BJ (cell line): ENCODE measurements around the gene ADAMTS18. TPM values are rescaled to one million over a fixed set of nuclear protein-coding genes. Genes with fewer than 3 reads are reported as not detected.
"Not testable (repeated sequence)": the region's sequence is repeated elsewhere in the genome, so short reads cannot be mapped to it uniquely, and the experiment has no call there.

Experiments used
- CTCF ChIA-PET: fragments of 350-600 bp; formaldehyde crosslinking; extraction: SDS; loops from one replicate; lab custom pipeline; 2021; ENCODE audit warnings: antibody characterized with exemption, inconsistent platforms; lab: Yijun Ruan, JAX
- POLR2A ChIA-PET: fragments of 300-600 bp; sonication (Branson Sonifier 250); formaldehyde crosslinking; extraction: SDS; loops from one replicate; lab custom pipeline; 2021; ENCODE audit warnings: antibody characterized with exemption; lab: Charles Lee
- DNase-seq: peaks from one replicate; pipeline ENCODE4 v3.0.0-alpha.2; 2011; ENCODE audit warnings: low read depth
- H3K27me3 ChIP-seq: 2 replicates; pipeline ENCODE4 v1.6.0; 2011; ENCODE audit warnings: low read length; ENCODE audit not compliant: control insufficient read depth, insufficient read depth
- H3K36me3 ChIP-seq: 2 replicates; pipeline ENCODE4 v1.5.1; 2011; ENCODE audit warnings: low read length; ENCODE audit not compliant: control insufficient read depth, insufficient read depth
- H3K4me3 ChIP-seq: 2 replicates; pipeline ENCODE4 v1.5.1; 2011; ENCODE audit warnings: low read depth, mild to moderate bottlenecking, control low read depth, low read length
- polyA plus RNA-seq: library from polyadenylated mRNA; depleted of rRNA; stranded (reverse); fragments of >200 nt; gene quantifications from 2 replicates; pipeline ENCODE4 v1.2.3, GENCODE V29; 2011
- TF ChIP-seq, protein P1 (sequence below): IDR thresholded peaks from 2 replicates; pipeline ENCODE4 v1.5.1; 2011; ENCODE audit warnings: low read depth, mild to moderate bottlenecking, control low read depth, inconsistent platforms, low read length, moderate library complexity; ENCODE audit not compliant: insufficient read depth

ADAMTS18 gene
- polyA plus RNA-seq, 1 experiment, result not detected

DNA sequence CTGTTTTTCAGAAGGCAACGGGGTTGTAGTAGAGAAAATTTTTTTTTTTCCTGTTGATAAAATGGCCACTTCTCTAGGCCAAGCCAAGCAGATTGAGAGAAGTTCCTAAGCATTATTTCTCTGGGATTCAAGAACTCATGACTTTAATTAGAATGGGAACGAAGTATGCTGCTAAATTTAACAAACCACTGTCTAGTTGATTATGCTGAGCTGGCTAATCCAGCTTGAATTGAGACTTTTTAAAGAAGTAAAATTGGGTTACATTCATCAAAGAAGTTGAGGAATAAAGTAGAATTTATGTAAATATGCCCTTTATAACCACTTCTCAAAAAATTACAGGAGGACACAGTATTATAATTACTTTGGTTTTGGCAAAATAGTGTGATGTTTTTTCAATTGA, 152.5 kb downstream of the ADAMTS18 start:
- Histone ChIP-seq H3K27me3 (no peaks in the 10 kb centered on the region), H3K36me3 (no peaks in the 10 kb centered on the region), H3K4me3 (no peak overlapping the region)
- DNase-seq, result no peak
- TF ChIP-seq, protein P1, sequence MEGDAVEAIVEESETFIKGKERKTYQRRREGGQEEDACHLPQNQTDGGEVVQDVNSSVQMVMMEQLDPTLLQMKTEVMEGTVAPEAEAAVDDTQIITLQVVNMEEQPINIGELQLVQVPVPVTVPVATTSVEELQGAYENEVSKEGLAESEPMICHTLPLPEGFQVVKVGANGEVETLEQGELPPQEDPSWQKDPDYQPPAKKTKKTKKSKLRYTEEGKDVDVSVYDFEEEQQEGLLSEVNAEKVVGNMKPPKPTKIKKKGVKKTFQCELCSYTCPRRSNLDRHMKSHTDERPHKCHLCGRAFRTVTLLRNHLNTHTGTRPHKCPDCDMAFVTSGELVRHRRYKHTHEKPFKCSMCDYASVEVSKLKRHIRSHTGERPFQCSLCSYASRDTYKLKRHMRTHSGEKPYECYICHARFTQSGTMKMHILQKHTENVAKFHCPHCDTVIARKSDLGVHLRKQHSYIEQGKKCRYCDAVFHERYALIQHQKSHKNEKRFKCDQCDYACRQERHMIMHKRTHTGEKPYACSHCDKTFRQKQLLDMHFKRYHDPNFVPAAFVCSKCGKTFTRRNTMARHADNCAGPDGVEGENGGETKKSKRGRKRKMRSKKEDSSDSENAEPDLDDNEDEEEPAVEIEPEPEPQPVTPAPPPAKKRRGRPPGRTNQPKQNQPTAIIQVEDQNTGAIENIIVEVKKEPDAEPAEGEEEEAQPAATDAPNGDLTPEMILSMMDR, result no peak
- POLR2A ChIA-PET, result no interaction called here
- CTCF ChIA-PET, result no interaction called here

DNA sequence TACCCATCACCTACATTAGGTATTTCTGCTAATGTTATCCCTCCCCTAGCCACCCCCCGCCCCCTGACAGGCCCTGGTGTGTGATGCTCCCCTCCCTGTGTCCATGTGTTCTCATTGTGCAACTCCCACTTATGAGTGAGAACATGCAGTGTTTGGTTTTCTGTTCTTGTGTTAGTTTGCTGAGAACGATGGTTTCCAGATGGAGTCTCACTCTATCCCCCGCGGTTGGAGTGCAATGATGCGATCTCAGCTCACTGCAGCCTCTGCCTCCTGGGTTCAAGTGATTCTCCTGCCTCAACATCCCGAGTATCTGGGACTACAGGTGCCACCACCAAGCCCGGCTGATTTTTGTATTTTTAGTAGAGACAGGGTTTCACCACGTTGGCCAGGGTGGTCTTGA, 155.5 kb downstream of the ADAMTS18 start:
- DNase-seq, H3K27me3 ChIP-seq, H3K36me3 ChIP-seq, CTCF ChIA-PET, H3K4me3 ChIP-seq: not testable (repeated sequence)
- POLR2A ChIA-PET, result interaction anchor here (0.6 kb wide), 1 partner anchor 282 kb away, joined by 8 read pairs; no protein-coding TSS in a partner anchor

DNA sequence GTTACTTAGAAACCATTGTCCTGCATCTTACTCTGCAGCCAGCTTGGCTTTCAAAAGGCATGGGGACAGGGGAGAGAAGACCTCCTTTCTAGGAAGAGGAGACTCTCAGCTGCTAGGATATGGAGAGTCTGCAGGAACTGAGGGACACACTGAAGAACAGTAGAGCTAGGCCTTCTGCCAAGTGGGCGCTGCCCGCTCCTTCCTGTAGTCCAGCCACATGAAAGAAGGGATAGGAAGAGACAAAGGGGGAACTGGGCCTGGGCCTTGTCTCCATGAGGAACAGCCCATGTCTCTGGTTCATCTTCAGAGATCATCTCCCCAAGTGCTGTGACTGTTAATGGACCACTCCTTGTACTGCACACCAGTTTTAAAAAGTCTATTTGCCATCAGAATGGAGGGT, 157.3 kb downstream of the ADAMTS18 start:
- POLR2A ChIA-PET, result no interaction called here
- Histone ChIP-seq H3K27me3 (peaks cover 2% of the 10 kb centered on the region; the same call in 1 of the 2 replicates), H3K36me3 (no peaks in the 10 kb centered on the region), H3K4me3 (no peak overlapping the region)
- CTCF ChIA-PET, result no interaction called here
- TF ChIP-seq, protein P1, result no peak
- no peak for DNase-seq

DNA sequence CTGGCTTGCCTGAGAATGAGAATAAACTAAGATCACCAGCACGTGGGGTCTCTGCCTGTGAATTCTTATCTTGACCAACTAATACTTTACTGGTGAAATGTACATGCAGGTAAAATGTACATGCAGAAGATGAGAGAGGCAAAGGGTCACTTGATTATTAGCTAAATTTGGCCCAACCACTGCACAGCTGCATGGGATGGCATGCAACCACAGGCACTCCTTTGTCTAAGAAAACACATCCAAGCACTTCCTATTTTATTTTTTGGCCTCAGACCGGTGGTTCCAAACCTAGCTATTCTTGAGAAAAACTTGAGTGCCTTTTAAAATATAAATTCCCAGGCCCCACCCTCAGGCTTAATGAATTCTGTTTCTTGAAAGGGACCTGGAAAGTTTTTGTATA, 157.7 kb downstream of the ADAMTS18 start:
- DNase-seq, result no peak
- Histone ChIP-seq H3K4me3 (no peak overlapping the region), H3K36me3 (no peaks in the 10 kb centered on the region), H3K27me3 (peaks cover 2% of the 10 kb centered on the region; the same call in 1 of the 2 replicates)
- TF ChIP-seq, protein P1, result no peak
- CTCF ChIA-PET, result no interaction called here
- POLR2A ChIA-PET, result no interaction called here

DNA sequence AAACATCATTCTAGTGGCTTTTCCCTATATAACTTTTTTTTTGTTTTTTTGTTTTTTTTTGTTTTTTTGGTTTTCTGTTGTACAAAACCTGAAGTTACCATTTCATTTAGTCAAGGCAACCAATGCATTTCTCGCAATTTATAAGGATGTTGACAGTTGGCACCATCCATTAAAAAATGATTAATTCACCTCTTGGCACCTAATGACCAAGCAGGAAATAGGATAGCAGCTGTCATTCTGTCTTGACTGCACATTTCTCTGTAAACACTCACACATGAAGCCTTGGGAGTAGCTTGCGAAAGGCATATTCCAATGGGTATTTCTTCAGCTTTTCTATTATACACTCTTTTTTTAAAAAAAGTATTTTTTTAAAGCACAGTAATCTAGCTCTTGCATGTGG, 158.2 kb downstream of the ADAMTS18 start:
- TF ChIP-seq, protein P1, result no peak
- no peak for DNase-seq
- peaks cover 2% of the 10 kb centered on the region; the same call in 1 of the 2 replicates for H3K27me3 ChIP-seq
- H3K4me3 ChIP-seq, result no peak overlapping the region
- CTCF ChIA-PET, result no interaction called here
- H3K36me3 ChIP-seq, result no peaks in the 10 kb centered on the region
- POLR2A ChIA-PET, result no interaction called here

DNA sequence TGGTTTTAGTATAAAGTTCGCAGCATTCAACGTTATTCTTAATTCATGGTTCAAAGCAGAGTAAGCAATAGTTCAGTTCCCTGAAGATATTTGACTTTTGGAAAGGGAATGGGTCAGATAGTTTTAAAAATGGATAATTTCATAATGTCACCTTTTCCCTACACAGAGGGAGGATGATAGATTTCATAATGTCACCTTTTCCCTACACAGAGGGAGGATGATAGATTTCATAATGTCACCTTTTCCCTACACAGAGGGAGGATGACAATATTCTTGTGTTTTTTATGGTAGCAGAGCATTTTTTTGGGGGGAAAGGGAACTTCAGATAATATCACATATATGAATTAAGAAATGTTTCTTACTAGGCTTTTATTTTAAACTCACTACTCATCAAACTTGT, 159.5 kb downstream of the ADAMTS18 start:
- DNase-seq, POLR2A ChIA-PET, H3K4me3 ChIP-seq, H3K36me3 ChIP-seq, H3K27me3 ChIP-seq: not testable (repeated sequence)
- CTCF ChIA-PET, result interaction anchor here (0.6 kb wide), 1 partner anchor 13 kb away, joined by 3 read pairs; no protein-coding TSS in a partner anchor
